ENCODE data around the gene RNF223. TPM values are rescaled to one million over a fixed set of nuclear protein-coding genes. Genes with fewer than 3 reads are reported as not detected.

RNF223 gene
- total and polyA plus RNA-seq, 2 of the 13 experiments (the other 11 are each of a cell fraction or from before 2014, with no cell fraction given) = 0.03 TPM; not detected in 1

- TF ChIP-seq ZNF691 (CRISPR knock-in tag; IDR thresholded peaks at IDR 0.05; ENCODE audit: borderline replicate concordance, low read depth) = 0 out of 2 replicates have a peak, but pooled peaks have one; percentile 65
- TF ChIP-seq ZNF121 (CRISPR knock-in tag; IDR thresholded peaks at IDR 0.05) = no peak
- no peak for TF ChIP-seq CEBPG (CRISPR knock-in tag; IDR thresholded peaks at IDR 0.05)
- peak; percentile 63; the same call in 1 of the 2 replicates for TF ChIP-seq SSRP1 (CRISPR knock-in tag; IDR thresholded peaks at IDR 0.05)
- no peak for TF ChIP-seq CEBPZ (IDR thresholded peaks at IDR 0.05; ENCODE audit: low read length)
- no peak for TF ChIP-seq CEBPB (IDR thresholded peaks at IDR 0.05; ENCODE audit: borderline replicate concordance, low read depth, low read length)
- no peak for TF ChIP-seq GLMP (CRISPR knock-in tag; IDR thresholded peaks at IDR 0.05; ENCODE audit: borderline replicate concordance)
- no peak for TF ChIP-seq ZNF75D (CRISPR knock-in tag; IDR thresholded peaks at IDR 0.05; ENCODE audit: borderline replicate concordance)
- 0 out of 2 replicates have a peak, but pooled peaks have one; percentile 21 for TF ChIP-seq RNF2 (conservative IDR thresholded peaks at IDR 0.05; ENCODE audit: low read depth)
- no peak for TF ChIP-seq ZNF207 (IDR thresholded peaks at IDR 0.05; ENCODE audit: borderline replicate concordance)
- TF ChIP-seq ZNF660 (CRISPR knock-in tag; IDR thresholded peaks at IDR 0.05; ENCODE audit: borderline replicate concordance, low read depth) = no peak
- TF ChIP-seq RARA (CRISPR knock-in tag; IDR thresholded peaks at IDR 0.05) = peak; percentile 19; the same call in 1 of the 2 replicates
- TF ChIP-seq ATF7-NPFF (CRISPR knock-in tag; IDR thresholded peaks at IDR 0.05; ENCODE audit: low read depth) = no peak
- no peak for TF ChIP-seq MAFG (CRISPR knock-in tag; IDR thresholded peaks at IDR 0.05)
- no peak for TF ChIP-seq MIXL1 (CRISPR knock-in tag; IDR thresholded peaks at IDR 0.05)
- no peak for TF ChIP-seq TIGD3 (CRISPR knock-in tag; IDR thresholded peaks at IDR 0.05; ENCODE audit: borderline replicate concordance)
- peak; percentile 19; the same call in 1 of the 2 replicates for TF ChIP-seq TAF1 (CRISPR knock-in tag; IDR thresholded peaks at IDR 0.05)
- no peak for TF ChIP-seq ZNF547 (CRISPR knock-in tag; IDR thresholded peaks at IDR 0.05)
- peak; percentile 62; the same call in 1 of the 2 replicates for TF ChIP-seq KLF12 (CRISPR knock-in tag; IDR thresholded peaks at IDR 0.05; ENCODE audit: borderline replicate concordance)
- no peak for TF ChIP-seq NFIB (CRISPR knock-in tag; IDR thresholded peaks at IDR 0.05; ENCODE audit: borderline replicate concordance)
- no peak for TF ChIP-seq TCF12 (IDR thresholded peaks at IDR 0.05)
- TF ChIP-seq TCF12 (CRISPR knock-in tag; IDR thresholded peaks at IDR 0.05) = no peak
- peak; percentile 78 for TF ChIP-seq CHD2 (IDR thresholded peaks at IDR 0.05; ENCODE audit: low read depth, low read length)
- TF ChIP-seq MIER3 (CRISPR knock-in tag; IDR thresholded peaks at IDR 0.05; ENCODE audit: borderline replicate concordance) = 0 out of 2 replicates have a peak, but pooled peaks have one; percentile 27
- peak; percentile 36 for TF ChIP-seq TEAD3 (CRISPR knock-in tag; optimal IDR thresholded peaks at IDR 0.05; ENCODE audit: borderline replicate concordance)
- 0 out of 2 replicates have a peak, but pooled peaks have one; percentile 31 for TF ChIP-seq POLR2G (IDR thresholded peaks at IDR 0.05; ENCODE audit: low read depth, low read length)
These were observed 4.9 kb downstream of the RNF223 start (continued) for GRCh38 chr1:1069056-1069710.

Data from HepG2 (cell line).